PC-9 (cell line): ENCODE results near the gene HSF2. TPM values are rescaled to one million over a fixed set of nuclear protein-coding genes. Genes with fewer than 3 reads are reported as not detected.
A peak's percentile ranks its signal among the peaks of the same experiment; 100 is the strongest.

ENCODE experiments used
- BruUV-seq: library from RNA; stranded (reverse); fragments of 400-500 nt; replicated peaks from 2 replicates; lab custom pipeline; 2021; lab: Mats Ljungman, UMichigan
- CTCF ChIA-PET: fragments of 300-600 bp; sonication (Branson Sonifier 250); formaldehyde crosslinking; loops from one replicate; lab custom pipeline; 2022; ENCODE audit warnings: antibody characterized with exemption; lab: Charles Lee
- POLR2A ChIA-PET: fragments of 300-600 bp; sonication (Branson Sonifier 250); formaldehyde crosslinking; loops from one replicate; lab custom pipeline; 2022; ENCODE audit warnings: antibody characterized with exemption; ENCODE audit not compliant: unreplicated experiment; lab: Charles Lee
- DNase-seq, 2 experiments: peaks; one replicate each; pipeline versions ENCODE4 v3.0.0 to v3.0.0-alpha.2; 2015 to 2022; ENCODE audit warnings: mixed read lengths in 1 of 2
- H2AFZ ChIP-seq: fragments of 200-600 bp; sonication (generic); 2 replicates; pipeline ENCODE4 v1.8.1; 2017; ENCODE audit warnings: antibody characterized with exemption
- H3F3A ChIP-seq: fragments of 200-600 bp; sonication (generic); 2 replicates; pipeline ENCODE4 v1.8.1; 2017; ENCODE audit warnings: antibody characterized with exemption, mild to moderate bottlenecking, low read depth; ENCODE audit not compliant: insufficient read depth
- H3K27ac ChIP-seq: fragments of 200-600 bp; sonication (generic); 2 replicates; pipeline ENCODE4 v1.6.1; 2016; ENCODE audit warnings: mixed run types
- H3K27me3 ChIP-seq: fragments of 200-600 bp; sonication (generic); 2 replicates; pipeline ENCODE4 v1.6.1; 2016; ENCODE audit warnings: low read depth, mixed run types; ENCODE audit not compliant: insufficient read depth
- H3K36me3 ChIP-seq: fragments of 200-600 bp; sonication (generic); 2 replicates; pipeline ENCODE4 v1.6.1; 2016; ENCODE audit warnings: low read depth, mixed run types
- H3K4me1 ChIP-seq: fragments of 200-600 bp; sonication (generic); replicated peaks from 2 replicates; pipeline ENCODE4 v1.6.1; 2016; ENCODE audit warnings: mixed run types; ENCODE audit not compliant: insufficient read depth
- H3K4me2 ChIP-seq: fragments of 200-600 bp; sonication (generic); 2 replicates; pipeline ENCODE4 v1.6.1; 2017; ENCODE audit warnings: mixed run types
- H3K4me3 ChIP-seq: fragments of 200-600 bp; sonication (generic); 2 replicates; pipeline ENCODE4 v1.6.1; 2016; ENCODE audit warnings: mixed run types
- H3K79me2 ChIP-seq: fragments of 200-600 bp; sonication (generic); 2 replicates; pipeline ENCODE4 v1.6.1; 2017; ENCODE audit warnings: low read depth, mixed run types
- H3K9me2 ChIP-seq: fragments of 200-600 bp; sonication (generic); 2 replicates; pipeline ENCODE4 v1.8.1; 2017; ENCODE audit warnings: mild to moderate bottlenecking; ENCODE audit not compliant: insufficient read depth
- H3K9me3 ChIP-seq: fragments of 200-600 bp; sonication (generic); 2 replicates; pipeline ENCODE4 v1.8.1; 2016; ENCODE audit warnings: low read depth; ENCODE audit not compliant: insufficient read depth
- H4K20me1 ChIP-seq: fragments of 200-600 bp; sonication (generic); 2 replicates; pipeline ENCODE4 v1.8.1; 2017; ENCODE audit not compliant: insufficient read depth
- CTCF ChIP-seq: fragments of 200-600 bp; sonication (generic); conservative IDR thresholded peaks from 2 replicates; pipeline ENCODE4 v1.6.1; 2017; ENCODE audit warnings: mixed run types, antibody characterized with exemption, mild to moderate bottlenecking, moderate library complexity
- EZH2 ChIP-seq: fragments of 200-600 bp; sonication (generic); IDR thresholded peaks from 2 replicates; pipeline ENCODE4 v1.8.0; 2017; ENCODE audit warnings: antibody characterized with exemption, low read depth
- intact Hi-C: fragments of 100-400 bp; cut with micrococcal nuclease; formaldehyde crosslinking; loops from one replicate; pipeline ENCODE4 v1.10.0; 2022; ENCODE audit not compliant: unreplicated experiment
- total RNA-seq: library from RNA; stranded (reverse); gene quantifications from 2 replicates; pipeline ENCODE4 v1.2.3, GENCODE V29; 2021

HSF2 gene
- total RNA-seq, 1 experiment from 2014 or later = 12.4 TPM

GRCh38 chr6:122422614-122423267 is 23.3 kb downstream of the HSF2 start:
- Histone ChIP-seq H3K9me2 (no peaks in the 10 kb centered on the region), H3K4me2 (no peak overlapping the region), H3K9me3 (no peaks in the 10 kb centered on the region), H3F3A (0 out of 2 replicates have a peak, but pooled peaks cover 4% of the 10 kb centered on the region), H3K36me3 (peaks cover 38% of the 10 kb centered on the region), H3K27ac (no peak overlapping the region), H2AFZ (no peak overlapping the region), H4K20me1 (no peaks in the 10 kb centered on the region), H3K4me3 (no peak overlapping the region), H3K4me1 (no peaks in the 10 kb centered on the region), H3K27me3 (no peaks in the 10 kb centered on the region), H3K79me2 (no peaks in the 10 kb centered on the region)
- ChIA-PET POLR2A (no interaction called here), CTCF (no interaction called here)
- TF ChIP-seq EZH2 (no peak), CTCF (no peak)
- DNase-seq = peak in 1 of 2 experiments; percentile 33
- no TSS peak for BruUV-seq
- intact Hi-C loops = no loop called here

GRCh38 chr6:122423734-122424133 is 24.3 kb downstream of the HSF2 start:
- H4K20me1 ChIP-seq = no peaks in the 10 kb centered on the region
- H3K9me2 ChIP-seq = no peaks in the 10 kb centered on the region
- no peak overlapping the region for H2AFZ ChIP-seq
- no peaks in the 10 kb centered on the region for H3K9me3 ChIP-seq
- no TSS peak for BruUV-seq
- TF ChIP-seq EZH2 (no peak), CTCF (no peak)
- H3K36me3 ChIP-seq = peaks cover 43% of the 10 kb centered on the region
- intact Hi-C loops = no loop called here
- H3K4me1 ChIP-seq = no peaks in the 10 kb centered on the region
- DNase-seq = peak in 1 of 2 experiments; percentile 17
- no peak overlapping the region for H3K4me3 ChIP-seq
- no peak overlapping the region for H3K4me2 ChIP-seq
- H3K27ac ChIP-seq = no peak overlapping the region
- ChIA-PET CTCF (no interaction called here), POLR2A (no interaction called here)
- 0 out of 2 replicates have a peak, but pooled peaks cover 4% of the 10 kb centered on the region for H3F3A ChIP-seq
- no peaks in the 10 kb centered on the region for H3K79me2 ChIP-seq
- H3K27me3 ChIP-seq = no peaks in the 10 kb centered on the region

GRCh38 chr6:122426597-122426996 is 27.1 kb downstream of the HSF2 start:
- Histone ChIP-seq H3K9me3 (no peaks in the 10 kb centered on the region), H3K4me3 (no peak overlapping the region), H3K9me2 (no peaks in the 10 kb centered on the region), H2AFZ (no peak overlapping the region), H3K4me1 (no peaks in the 10 kb centered on the region), H3K79me2 (no peaks in the 10 kb centered on the region), H4K20me1 (no peaks in the 10 kb centered on the region), H3K27ac (no peak overlapping the region), H3K4me2 (no peak overlapping the region), H3K27me3 (no peaks in the 10 kb centered on the region), H3K36me3 (peaks cover 32% of the 10 kb centered on the region; the same call in 1 of the 2 replicates), H3F3A (no peaks in the 10 kb centered on the region)
- no TSS peak for BruUV-seq
- TF ChIP-seq EZH2 = no peak
- TF ChIP-seq CTCF = no peak
- intact Hi-C loops = no loop called here
- ChIA-PET CTCF (interaction anchor here (0.6 kb wide), 1 partner anchor 20 kb away, joined by 7 read pairs; no protein-coding TSS in a partner anchor), POLR2A (no interaction called here)
- no peak for DNase-seq
